SK-N-MC (cell line): ENCODE measurements around the gene ELK3.

Experiments used
- EZH2 ChIP-seq: fragments of 200-600 bp; sonication (generic); IDR thresholded peaks from one replicate; pipeline ENCODE4 v1.6.1; 2017; ENCODE audit warnings: antibody characterized with exemption
- POLR2AphosphoS5 ChIP-seq: IDR thresholded peaks from 2 replicates; pipeline ENCODE4 v1.6.1; 2012; ENCODE audit warnings: mild to moderate bottlenecking, low read depth, low read length, borderline replicate concordance

- no peak for TF ChIP-seq EZH2
- no peak for TF ChIP-seq POLR2AphosphoS5
Observed at GRCh38 chr12:96239711-96240635, 45.8 kb downstream of the ELK3 start.
